Measurements from ENCODE around the gene NPY. TPM values are rescaled to one million over a fixed set of nuclear protein-coding genes. Genes with fewer than 3 reads are reported as not detected.

NPY gene
- total and polyA plus RNA-seq, 10 of the 15 experiments (the other 5 are each of a cell fraction or from before 2014, with no cell fraction given): not detected

DNA sequence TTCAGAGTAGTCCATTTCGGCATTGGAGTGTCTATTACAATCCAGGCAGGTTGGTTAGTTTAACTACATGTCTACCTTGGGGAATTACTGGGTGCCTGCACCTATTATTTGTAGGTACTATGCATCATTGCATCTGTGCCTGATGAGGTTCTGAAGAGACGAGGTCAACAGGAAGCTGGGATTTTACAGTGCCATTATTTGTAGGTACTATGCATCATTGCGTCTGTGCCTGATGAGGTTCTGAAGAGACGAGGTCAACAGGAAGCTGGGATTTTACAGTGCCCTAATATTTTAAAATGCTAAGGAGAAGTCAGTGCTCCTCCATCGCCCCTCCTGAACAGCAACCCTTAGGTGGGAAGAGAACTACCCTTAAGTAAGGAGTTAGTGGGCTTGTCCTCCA, 41.7 kb downstream of the NPY start (continued):
- TF ChIP-seq, protein P1, sequence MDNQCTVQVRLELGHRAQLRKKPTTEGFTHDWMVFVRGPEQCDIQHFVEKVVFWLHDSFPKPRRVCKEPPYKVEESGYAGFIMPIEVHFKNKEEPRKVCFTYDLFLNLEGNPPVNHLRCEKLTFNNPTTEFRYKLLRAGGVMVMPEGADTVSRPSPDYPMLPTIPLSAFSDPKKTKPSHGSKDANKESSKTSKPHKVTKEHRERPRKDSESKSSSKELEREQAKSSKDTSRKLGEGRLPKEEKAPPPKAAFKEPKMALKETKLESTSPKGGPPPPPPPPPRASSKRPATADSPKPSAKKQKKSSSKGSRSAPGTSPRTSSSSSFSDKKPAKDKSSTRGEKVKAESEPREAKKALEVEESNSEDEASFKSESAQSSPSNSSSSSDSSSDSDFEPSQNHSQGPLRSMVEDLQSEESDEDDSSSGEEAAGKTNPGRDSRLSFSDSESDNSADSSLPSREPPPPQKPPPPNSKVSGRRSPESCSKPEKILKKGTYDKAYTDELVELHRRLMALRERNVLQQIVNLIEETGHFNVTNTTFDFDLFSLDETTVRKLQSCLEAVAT (IDR thresholded peaks at IDR 0.05): no peak
- TF ChIP-seq SUZ12 (IDR thresholded peaks at IDR 0.05; ENCODE audit: unreplicated experiment) (no peak), STAT3 (IDR thresholded peaks at IDR 0.05; ENCODE audit: low read depth, low read length) (no peak), ZNF24 (IDR thresholded peaks at IDR 0.05) (no peak), BCL11A (IDR thresholded peaks at IDR 0.05; ENCODE audit: low read depth, low read length) (peak; percentile 31; the same call in 1 of the 2 replicates), EP300 (IDR thresholded peaks at IDR 0.05; ENCODE audit: borderline replicate concordance in 1 of 2, control insufficient read depth in 1 of 2, low read depth in 2 of 2, low read length in 2 of 2) (0 out of 4 replicates have a peak, but pooled peaks of 1 of the 2 experiments have one; percentile 23), YBX1 (IDR thresholded peaks at IDR 0.05) (no peak), HDGF (IDR thresholded peaks at IDR 0.05) (no peak), CHD1 (IDR thresholded peaks at IDR 0.05; ENCODE audit: low read depth, low read length) (no peak), ZNF217 (IDR thresholded peaks at IDR 0.05) (no peak), NFYB (IDR thresholded peaks at IDR 0.05; ENCODE audit: insufficient read depth, low read depth, low read length) (no peak), SP1 (IDR thresholded peaks at IDR 0.05; ENCODE audit: low read depth, low read length) (no peak), RBBP5 (conservative IDR thresholded peaks at IDR 0.05) (no peak), BMI1 (IDR thresholded peaks at IDR 0.05; ENCODE audit: borderline replicate concordance) (no peak), CREB1 (IDR thresholded peaks at IDR 0.05; ENCODE audit: low read depth) (0 out of 2 replicates have a peak, but pooled peaks have one; percentile 40), ZNF207 (IDR thresholded peaks at IDR 0.05; ENCODE audit: borderline replicate concordance) (no peak), STAT1 (conservative IDR thresholded peaks at IDR 0.05) (no peak), CBFB (IDR thresholded peaks at IDR 0.05; ENCODE audit: low read depth) (no peak)
- TF ChIP-seq, protein P2, sequence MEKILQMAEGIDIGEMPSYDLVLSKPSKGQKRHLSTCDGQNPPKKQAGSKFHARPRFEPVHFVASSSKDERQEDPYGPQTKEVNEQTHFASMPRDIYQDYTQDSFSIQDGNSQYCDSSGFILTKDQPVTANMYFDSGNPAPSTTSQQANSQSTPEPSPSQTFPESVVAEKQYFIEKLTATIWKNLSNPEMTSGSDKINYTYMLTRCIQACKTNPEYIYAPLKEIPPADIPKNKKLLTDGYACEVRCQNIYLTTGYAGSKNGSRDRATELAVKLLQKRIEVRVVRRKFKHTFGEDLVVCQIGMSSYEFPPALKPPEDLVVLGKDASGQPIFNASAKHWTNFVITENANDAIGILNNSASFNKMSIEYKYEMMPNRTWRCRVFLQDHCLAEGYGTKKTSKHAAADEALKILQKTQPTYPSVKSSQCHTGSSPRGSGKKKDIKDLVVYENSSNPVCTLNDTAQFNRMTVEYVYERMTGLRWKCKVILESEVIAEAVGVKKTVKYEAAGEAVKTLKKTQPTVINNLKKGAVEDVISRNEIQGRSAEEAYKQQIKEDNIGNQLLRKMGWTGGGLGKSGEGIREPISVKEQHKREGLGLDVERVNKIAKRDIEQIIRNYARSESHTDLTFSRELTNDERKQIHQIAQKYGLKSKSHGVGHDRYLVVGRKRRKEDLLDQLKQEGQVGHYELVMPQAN (conservative IDR thresholded peaks at IDR 0.05): no peak
- TF ChIP-seq, protein P3, sequence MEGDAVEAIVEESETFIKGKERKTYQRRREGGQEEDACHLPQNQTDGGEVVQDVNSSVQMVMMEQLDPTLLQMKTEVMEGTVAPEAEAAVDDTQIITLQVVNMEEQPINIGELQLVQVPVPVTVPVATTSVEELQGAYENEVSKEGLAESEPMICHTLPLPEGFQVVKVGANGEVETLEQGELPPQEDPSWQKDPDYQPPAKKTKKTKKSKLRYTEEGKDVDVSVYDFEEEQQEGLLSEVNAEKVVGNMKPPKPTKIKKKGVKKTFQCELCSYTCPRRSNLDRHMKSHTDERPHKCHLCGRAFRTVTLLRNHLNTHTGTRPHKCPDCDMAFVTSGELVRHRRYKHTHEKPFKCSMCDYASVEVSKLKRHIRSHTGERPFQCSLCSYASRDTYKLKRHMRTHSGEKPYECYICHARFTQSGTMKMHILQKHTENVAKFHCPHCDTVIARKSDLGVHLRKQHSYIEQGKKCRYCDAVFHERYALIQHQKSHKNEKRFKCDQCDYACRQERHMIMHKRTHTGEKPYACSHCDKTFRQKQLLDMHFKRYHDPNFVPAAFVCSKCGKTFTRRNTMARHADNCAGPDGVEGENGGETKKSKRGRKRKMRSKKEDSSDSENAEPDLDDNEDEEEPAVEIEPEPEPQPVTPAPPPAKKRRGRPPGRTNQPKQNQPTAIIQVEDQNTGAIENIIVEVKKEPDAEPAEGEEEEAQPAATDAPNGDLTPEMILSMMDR (IDR thresholded peaks at IDR 0.05 in 2 of 3, conservative IDR thresholded peaks at IDR 0.05 in 1 of 3; ENCODE audit: control insufficient read depth in 2 of 3, extremely low read depth in 1 of 3, insufficient read depth in 1 of 3, low read depth in 3 of 3, low read length in 3 of 3): no peak
- TF ChIP-seq, protein P4, sequence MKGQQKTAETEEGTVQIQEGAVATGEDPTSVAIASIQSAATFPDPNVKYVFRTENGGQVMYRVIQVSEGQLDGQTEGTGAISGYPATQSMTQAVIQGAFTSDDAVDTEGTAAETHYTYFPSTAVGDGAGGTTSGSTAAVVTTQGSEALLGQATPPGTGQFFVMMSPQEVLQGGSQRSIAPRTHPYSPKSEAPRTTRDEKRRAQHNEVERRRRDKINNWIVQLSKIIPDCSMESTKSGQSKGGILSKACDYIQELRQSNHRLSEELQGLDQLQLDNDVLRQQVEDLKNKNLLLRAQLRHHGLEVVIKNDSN (IDR thresholded peaks at IDR 0.05; ENCODE audit: borderline replicate concordance, extremely low read length, insufficient read depth, low read depth, low read length): no peak
- TF ChIP-seq, protein P5, sequence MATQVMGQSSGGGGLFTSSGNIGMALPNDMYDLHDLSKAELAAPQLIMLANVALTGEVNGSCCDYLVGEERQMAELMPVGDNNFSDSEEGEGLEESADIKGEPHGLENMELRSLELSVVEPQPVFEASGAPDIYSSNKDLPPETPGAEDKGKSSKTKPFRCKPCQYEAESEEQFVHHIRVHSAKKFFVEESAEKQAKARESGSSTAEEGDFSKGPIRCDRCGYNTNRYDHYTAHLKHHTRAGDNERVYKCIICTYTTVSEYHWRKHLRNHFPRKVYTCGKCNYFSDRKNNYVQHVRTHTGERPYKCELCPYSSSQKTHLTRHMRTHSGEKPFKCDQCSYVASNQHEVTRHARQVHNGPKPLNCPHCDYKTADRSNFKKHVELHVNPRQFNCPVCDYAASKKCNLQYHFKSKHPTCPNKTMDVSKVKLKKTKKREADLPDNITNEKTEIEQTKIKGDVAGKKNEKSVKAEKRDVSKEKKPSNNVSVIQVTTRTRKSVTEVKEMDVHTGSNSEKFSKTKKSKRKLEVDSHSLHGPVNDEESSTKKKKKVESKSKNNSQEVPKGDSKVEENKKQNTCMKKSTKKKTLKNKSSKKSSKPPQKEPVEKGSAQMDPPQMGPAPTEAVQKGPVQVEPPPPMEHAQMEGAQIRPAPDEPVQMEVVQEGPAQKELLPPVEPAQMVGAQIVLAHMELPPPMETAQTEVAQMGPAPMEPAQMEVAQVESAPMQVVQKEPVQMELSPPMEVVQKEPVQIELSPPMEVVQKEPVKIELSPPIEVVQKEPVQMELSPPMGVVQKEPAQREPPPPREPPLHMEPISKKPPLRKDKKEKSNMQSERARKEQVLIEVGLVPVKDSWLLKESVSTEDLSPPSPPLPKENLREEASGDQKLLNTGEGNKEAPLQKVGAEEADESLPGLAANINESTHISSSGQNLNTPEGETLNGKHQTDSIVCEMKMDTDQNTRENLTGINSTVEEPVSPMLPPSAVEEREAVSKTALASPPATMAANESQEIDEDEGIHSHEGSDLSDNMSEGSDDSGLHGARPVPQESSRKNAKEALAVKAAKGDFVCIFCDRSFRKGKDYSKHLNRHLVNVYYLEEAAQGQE (IDR thresholded peaks at IDR 0.05; ENCODE audit: low read depth, low read length): no peak

All from GM12878 (cell line).